T-helper 22 cell (primary cell): ENCODE data around the gene APOF.
"Not testable (repeated sequence)": the region's sequence is repeated elsewhere in the genome, so short reads cannot be mapped to it uniquely, and the experiment has no call there.

Experiments used
- DNase-seq: peaks from one replicate; pipeline ENCODE4 v3.0.0-alpha.2; 2020; ENCODE audit warnings: low read depth

APOF gene

GRCh38 chr12:56373515-56373914 is 10.9 kb upstream of the APOF start:
- no peak for DNase-seq

- DNase-seq: no peak
Measured at GRCh38 chr12:56366948-56367347, 4.3 kb upstream of the APOF start.

GRCh38 chr12:56361487-56362129 is 1.0 kb downstream of the APOF start:
- no peak for DNase-seq

- DNase-seq: peak; percentile 99
Measured at GRCh38 chr12:56359851-56360767, 2.5 kb downstream of the APOF start, which contains the start of gene STAT2. Gene STAT2 (minus strand): TSS chr12:56360107. CDS start chr12:56356571, 3,536 bp downstream.

GRCh38 chr12:56358836-56359532 is 3.7 kb downstream of the APOF start:
- no peak for DNase-seq

GRCh38 chr12:56351325-56351724 is 11.3 kb downstream of the APOF start:
- no peak for DNase-seq

- DNase-seq: no peak
Measured at GRCh38 chr12:56350662-56351061, 12.0 kb downstream of the APOF start.

GRCh38 chr12:56348776-56349175 is 13.9 kb downstream of the APOF start:
- DNase-seq: no peak

GRCh38 chr12:56347255-56347654 is 15.4 kb downstream of the APOF start:
- not testable (repeated sequence) for DNase-seq

- no peak for DNase-seq
Measured at GRCh38 chr12:56346675-56347074, 16.0 kb downstream of the APOF start.

- DNase-seq: not testable (repeated sequence)
Measured at GRCh38 chr12:56342290-56342689, 20.4 kb downstream of the APOF start.

GRCh38 chr12:56341616-56342015 is 21.0 kb downstream of the APOF start:
- no peak for DNase-seq

- no peak for DNase-seq
Measured at GRCh38 chr12:56339158-56339422, 23.6 kb downstream of the APOF start.

- DNase-seq: peak; percentile 92
Measured at GRCh38 chr12:56338308-56339157, 24.1 kb downstream of the APOF start, which contains the start of gene IL23A. Gene IL23A (plus strand): TSS chr12:56338884. CDS start chr12:56339045, 161 bp downstream.

- no peak for DNase-seq
Measured at GRCh38 chr12:56337753-56338251, 24.9 kb downstream of the APOF start.

GRCh38 chr12:56336361-56337167 is 26.1 kb downstream of the APOF start:
- DNase-seq: no peak

GRCh38 chr12:56335527-56335926 is 27.1 kb downstream of the APOF start:
- DNase-seq: not testable (repeated sequence)

- DNase-seq: no peak
Measured at GRCh38 chr12:56334490-56334793, 28.2 kb downstream of the APOF start.

GRCh38 chr12:56333679-56334489 is 28.8 kb downstream of the APOF start, which contains the start of gene PAN2:
Gene PAN2 (minus strand): TSS chr12:56334000. CDS start chr12:56333094, 906 bp downstream.
- peak; percentile 90 for DNase-seq

- DNase-seq: no peak
Measured at GRCh38 chr12:56333197-56333678, 29.4 kb downstream of the APOF start.
